Measurements from ENCODE around the gene PSME2.

GRCh38 chr14:24113379-24113800 lies 33.0 kb downstream of the PSME2 start:
- TF ChIP-seq POLR2A (IDR thresholded peaks at IDR 0.05) (no peak), CTCF (IDR thresholded peaks at IDR 0.05) (no peak)
